ENCODE results near the gene CPED1. TPM values are rescaled to one million over a fixed set of nuclear protein-coding genes. Genes with fewer than 3 reads are reported as not detected.
A peak's percentile ranks its signal among the peaks of the same experiment; 100 is the strongest.

Gene CPED1
- total and polyA plus RNA-seq, 2 donors (not counting 1 experiment from before 2014, with no cell fraction given), result 70.2 to 196 TPM

DNA sequence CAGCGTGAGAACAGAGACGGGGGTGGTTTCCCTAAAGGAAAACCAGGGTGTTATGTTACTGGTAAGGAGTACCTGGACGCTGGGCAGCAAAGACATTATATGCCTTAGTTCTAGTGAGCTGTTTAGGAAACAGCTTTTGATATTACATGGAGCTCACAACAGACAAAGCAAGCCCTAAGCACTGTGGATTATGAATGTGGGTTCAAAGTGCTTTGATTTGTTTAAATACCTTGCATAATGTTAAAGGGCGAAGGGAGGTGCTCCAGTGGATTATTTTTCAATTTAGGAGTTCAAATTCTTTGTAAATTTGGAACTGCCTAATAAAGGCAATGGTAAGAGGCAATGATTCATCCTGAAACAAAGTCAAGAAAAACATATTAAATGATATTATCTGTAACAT lies 354.1 kb downstream of the CPED1 start:
- Histone ChIP-seq H3K9me3 (ENCODE audit: control insufficient read depth, insufficient read depth, low read depth, low read length) (no peaks in the 10 kb centered on the region), H3K4me1 (ENCODE audit: control insufficient read depth, extremely low read depth, insufficient read depth, low read length) (no peaks in the 10 kb centered on the region), H3K9ac (ENCODE audit: insufficient read depth, low read length) (no peak overlapping the region), H4K20me1 (ENCODE audit: control insufficient read depth, extremely low read depth, insufficient read depth, low read length) (no peaks in the 10 kb centered on the region), H3K27me3 (ENCODE audit: control insufficient read depth, insufficient read depth, low read length) (no peaks in the 10 kb centered on the region), H3K4me3 (replicated peaks in 1 of 4; ENCODE audit: control extremely low read depth in 1 of 4, insufficient read depth in 1 of 4, low read depth in 3 of 4, low read length in 4 of 4) (no peak overlapping the region), H3K4me2 (ENCODE audit: extremely low read depth, insufficient read depth, low read length) (no peak overlapping the region), H3K79me2 (ENCODE audit: control insufficient read depth, insufficient read depth, low read length) (no peaks in the 10 kb centered on the region), H3K36me3 (ENCODE audit: control insufficient read depth, insufficient read depth, low read length) (no peaks in the 10 kb centered on the region), H3K27ac (ENCODE audit: insufficient read depth, low read length) (no peak overlapping the region), H2AFZ (ENCODE audit: low read length) (no peak overlapping the region)
- TF ChIP-seq, protein P1, sequence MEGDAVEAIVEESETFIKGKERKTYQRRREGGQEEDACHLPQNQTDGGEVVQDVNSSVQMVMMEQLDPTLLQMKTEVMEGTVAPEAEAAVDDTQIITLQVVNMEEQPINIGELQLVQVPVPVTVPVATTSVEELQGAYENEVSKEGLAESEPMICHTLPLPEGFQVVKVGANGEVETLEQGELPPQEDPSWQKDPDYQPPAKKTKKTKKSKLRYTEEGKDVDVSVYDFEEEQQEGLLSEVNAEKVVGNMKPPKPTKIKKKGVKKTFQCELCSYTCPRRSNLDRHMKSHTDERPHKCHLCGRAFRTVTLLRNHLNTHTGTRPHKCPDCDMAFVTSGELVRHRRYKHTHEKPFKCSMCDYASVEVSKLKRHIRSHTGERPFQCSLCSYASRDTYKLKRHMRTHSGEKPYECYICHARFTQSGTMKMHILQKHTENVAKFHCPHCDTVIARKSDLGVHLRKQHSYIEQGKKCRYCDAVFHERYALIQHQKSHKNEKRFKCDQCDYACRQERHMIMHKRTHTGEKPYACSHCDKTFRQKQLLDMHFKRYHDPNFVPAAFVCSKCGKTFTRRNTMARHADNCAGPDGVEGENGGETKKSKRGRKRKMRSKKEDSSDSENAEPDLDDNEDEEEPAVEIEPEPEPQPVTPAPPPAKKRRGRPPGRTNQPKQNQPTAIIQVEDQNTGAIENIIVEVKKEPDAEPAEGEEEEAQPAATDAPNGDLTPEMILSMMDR (conservative IDR thresholded peaks at IDR 0.05 in 1 of 2, IDR thresholded peaks at IDR 0.05 in 1 of 2; ENCODE audit: low read depth in 1 of 2, low read length in 2 of 2), result no peak
- no peak for TF ChIP-seq EZH2 (IDR thresholded peaks at IDR 0.05; ENCODE audit: low read length, missing control alignments)
- DNase-seq (ENCODE audit: low read depth in 2 of 2), result no peak

GRCh38 chr7:121343302-121343701 lies 354.8 kb downstream of the CPED1 start:
- no peaks in the 10 kb centered on the region for H3K79me2 ChIP-seq (ENCODE audit: control insufficient read depth, insufficient read depth, low read length)
- no peak overlapping the region for H2AFZ ChIP-seq (ENCODE audit: low read length)
- DNase-seq (ENCODE audit: low read depth in 2 of 2), result no peak
- H3K36me3 ChIP-seq (ENCODE audit: control insufficient read depth, insufficient read depth, low read length), result no peaks in the 10 kb centered on the region
- no peak overlapping the region for H3K4me3 ChIP-seq (replicated peaks in 1 of 4; ENCODE audit: control extremely low read depth in 1 of 4, insufficient read depth in 1 of 4, low read depth in 3 of 4, low read length in 4 of 4)
- TF ChIP-seq, protein P1 (conservative IDR thresholded peaks at IDR 0.05 in 1 of 2, IDR thresholded peaks at IDR 0.05 in 1 of 2; ENCODE audit: low read depth in 1 of 2, low read length in 2 of 2), result no peak
- no peak for TF ChIP-seq EZH2 (IDR thresholded peaks at IDR 0.05; ENCODE audit: low read length, missing control alignments)
- no peaks in the 10 kb centered on the region for H3K27me3 ChIP-seq (ENCODE audit: control insufficient read depth, insufficient read depth, low read length)
- no peaks in the 10 kb centered on the region for H3K4me1 ChIP-seq (ENCODE audit: control insufficient read depth, extremely low read depth, insufficient read depth, low read length)
- no peaks in the 10 kb centered on the region for H3K9me3 ChIP-seq (ENCODE audit: control insufficient read depth, insufficient read depth, low read depth, low read length)
- no peak overlapping the region for H3K27ac ChIP-seq (ENCODE audit: insufficient read depth, low read length)
- H3K4me2 ChIP-seq (ENCODE audit: extremely low read depth, insufficient read depth, low read length), result no peak overlapping the region
- no peaks in the 10 kb centered on the region for H4K20me1 ChIP-seq (ENCODE audit: control insufficient read depth, extremely low read depth, insufficient read depth, low read length)
- no peak overlapping the region for H3K9ac ChIP-seq (ENCODE audit: insufficient read depth, low read length)

GRCh38 chr7:121344093-121344492 lies 355.6 kb downstream of the CPED1 start:
- Histone ChIP-seq H3K4me2 (ENCODE audit: extremely low read depth, insufficient read depth, low read length) (no peak overlapping the region), H3K9me3 (ENCODE audit: control insufficient read depth, insufficient read depth, low read depth, low read length) (no peaks in the 10 kb centered on the region), H3K4me3 (replicated peaks in 1 of 4; ENCODE audit: control extremely low read depth in 1 of 4, insufficient read depth in 1 of 4, low read depth in 3 of 4, low read length in 4 of 4) (no peak overlapping the region), H3K9ac (ENCODE audit: insufficient read depth, low read length) (no peak overlapping the region), H3K27ac (ENCODE audit: insufficient read depth, low read length) (no peak overlapping the region), H2AFZ (ENCODE audit: low read length) (no peak overlapping the region), H4K20me1 (ENCODE audit: control insufficient read depth, extremely low read depth, insufficient read depth, low read length) (no peaks in the 10 kb centered on the region), H3K79me2 (ENCODE audit: control insufficient read depth, insufficient read depth, low read length) (no peaks in the 10 kb centered on the region), H3K27me3 (ENCODE audit: control insufficient read depth, insufficient read depth, low read length) (no peaks in the 10 kb centered on the region), H3K4me1 (ENCODE audit: control insufficient read depth, extremely low read depth, insufficient read depth, low read length) (no peaks in the 10 kb centered on the region), H3K36me3 (ENCODE audit: control insufficient read depth, insufficient read depth, low read length) (no peaks in the 10 kb centered on the region)
- TF ChIP-seq, protein P1 (conservative IDR thresholded peaks at IDR 0.05 in 1 of 2, IDR thresholded peaks at IDR 0.05 in 1 of 2; ENCODE audit: low read depth in 1 of 2, low read length in 2 of 2), result no peak
- TF ChIP-seq EZH2 (IDR thresholded peaks at IDR 0.05; ENCODE audit: low read length, missing control alignments), result no peak
- DNase-seq (ENCODE audit: low read depth in 2 of 2), result peak in 1 of 2 donors; percentile 18

All from fibroblast of lung (primary cell).